Osteoblast (primary cell): ENCODE data around the gene PDE9A. TPM values are rescaled to one million over a fixed set of nuclear protein-coding genes. Genes with fewer than 3 reads are reported as not detected.

ENCODE experiments used
- DNase-seq: peaks from one replicate; pipeline ENCODE4 v3.0.0; 2011; ENCODE audit warnings: low spot score, mixed read lengths; ENCODE audit not compliant: insufficient read length; ENCODE audit errors: missing footprints
- H2AFZ ChIP-seq: 2 replicates; pipeline ENCODE4 v1.6.0; 2011; ENCODE audit warnings: mild to moderate bottlenecking, low read length
- H3K27ac ChIP-seq: 2 replicates; pipeline ENCODE4 v1.5.1; 2011; ENCODE audit warnings: mild to moderate bottlenecking, low read depth, low read length, moderate library complexity
- H3K27me3 ChIP-seq: 2 replicates; pipeline ENCODE4 v1.6.0; 2012; ENCODE audit warnings: mild to moderate bottlenecking, control low read depth, inconsistent platforms, low read length, moderate library complexity; ENCODE audit not compliant: insufficient read depth
- H3K36me3 ChIP-seq: 2 replicates; pipeline ENCODE4 v1.5.1; 2011; ENCODE audit warnings: mild to moderate bottlenecking, low read length, control low read depth, moderate library complexity; ENCODE audit not compliant: insufficient read depth
- H3K4me1 ChIP-seq: 2 replicates; pipeline ENCODE4 v1.5.1; 2011; ENCODE audit warnings: mild to moderate bottlenecking, low read length, control low read depth, moderate library complexity; ENCODE audit not compliant: insufficient read depth
- H3K4me2 ChIP-seq: 2 replicates; pipeline ENCODE4 v1.6.0; 2011; ENCODE audit warnings: mild to moderate bottlenecking, low read length; ENCODE audit not compliant: insufficient read depth
- H3K4me3 ChIP-seq: fragments of 200-600 bp; sonication (generic); 3 replicates; pipeline ENCODE4 v1.5.1; 2012; ENCODE audit warnings: mild to moderate bottlenecking, low read length, inconsistent platforms; ENCODE audit not compliant: insufficient read depth
- H3K79me2 ChIP-seq: 2 replicates; pipeline ENCODE4 v1.6.0; 2012; ENCODE audit warnings: mild to moderate bottlenecking, low read length, control low read depth, inconsistent platforms; ENCODE audit not compliant: insufficient read depth
- H3K9me3 ChIP-seq: 2 replicates; pipeline ENCODE4 v1.5.1; 2011; ENCODE audit warnings: low read depth, low read length, control low read depth
- H4K20me1 ChIP-seq: 2 replicates; pipeline ENCODE4 v1.6.0; 2012; ENCODE audit warnings: mild to moderate bottlenecking, low read length, control low read depth; ENCODE audit not compliant: insufficient read depth
- CTCF ChIP-seq: IDR thresholded peaks from 2 replicates; pipeline ENCODE4 v1.5.1; 2011; ENCODE audit warnings: mild to moderate bottlenecking, low read depth, low read length, moderate library complexity; ENCODE audit errors: extremely low read depth
- total RNA-seq: library from RNA; depleted of rRNA; stranded (reverse); fragments of >200 nt; gene quantifications from 2 replicates; pipeline ENCODE4 v1.2.3, GENCODE V29; 2012

Gene PDE9A
- total RNA-seq, 1 donor: 0.36 TPM

- H2AFZ ChIP-seq: no peak overlapping the region
- H3K36me3 ChIP-seq: no peaks in the 10 kb centered on the region
- no peak overlapping the region for H3K4me2 ChIP-seq
- no peaks in the 10 kb centered on the region for H3K79me2 ChIP-seq
- TF ChIP-seq CTCF: no peak
- H3K9me3 ChIP-seq: no peaks in the 10 kb centered on the region
- no peaks in the 10 kb centered on the region for H3K4me1 ChIP-seq
- no peak overlapping the region for H3K27ac ChIP-seq
- H3K27me3 ChIP-seq: peaks cover 37% of the 10 kb centered on the region
- DNase-seq: no peak
- H3K4me3 ChIP-seq: no peak overlapping the region
- no peaks in the 10 kb centered on the region for H4K20me1 ChIP-seq
Measured at GRCh38 chr21:42619166-42619565, 34.3 kb upstream of the PDE9A start.

- Histone ChIP-seq H3K4me3 (no peak overlapping the region), H3K4me1 (no peaks in the 10 kb centered on the region), H3K79me2 (no peaks in the 10 kb centered on the region), H4K20me1 (no peaks in the 10 kb centered on the region), H3K9me3 (no peaks in the 10 kb centered on the region), H3K27ac (no peak overlapping the region), H3K36me3 (no peaks in the 10 kb centered on the region), H3K4me2 (no peak overlapping the region), H3K27me3 (peaks cover 37% of the 10 kb centered on the region), H2AFZ (no peak overlapping the region)
- no peak for TF ChIP-seq CTCF
- DNase-seq: no peak
Measured at GRCh38 chr21:42619841-42620240, 33.6 kb upstream of the PDE9A start.

- Histone ChIP-seq H3K79me2 (no peaks in the 10 kb centered on the region), H3K27ac (no peak overlapping the region), H2AFZ (no peak overlapping the region), H3K4me3 (no peak overlapping the region), H3K9me3 (no peaks in the 10 kb centered on the region), H3K27me3 (peaks cover 35% of the 10 kb centered on the region), H3K4me1 (no peaks in the 10 kb centered on the region), H3K4me2 (no peak overlapping the region), H4K20me1 (no peaks in the 10 kb centered on the region), H3K36me3 (no peaks in the 10 kb centered on the region)
- DNase-seq: no peak
- no peak for TF ChIP-seq CTCF
Measured at GRCh38 chr21:42621166-42621818, 32.1 kb upstream of the PDE9A start.

GRCh38 chr21:42621819-42622177 lies 31.6 kb upstream of the PDE9A start:
- TF ChIP-seq CTCF: no peak
- Histone ChIP-seq H3K27me3 (peaks cover 31% of the 10 kb centered on the region), H2AFZ (no peak overlapping the region), H3K4me2 (no peak overlapping the region), H3K9me3 (no peaks in the 10 kb centered on the region), H3K36me3 (no peaks in the 10 kb centered on the region), H3K79me2 (no peaks in the 10 kb centered on the region), H3K27ac (no peak overlapping the region), H4K20me1 (no peaks in the 10 kb centered on the region), H3K4me3 (no peak overlapping the region), H3K4me1 (no peaks in the 10 kb centered on the region)
- DNase-seq: no peak
